Daoy (cell line): ENCODE measurements around the gene SCMH1. TPM values are rescaled to one million over a fixed set of nuclear protein-coding genes. Genes with fewer than 3 reads are reported as not detected.

Experiments
- DNase-seq: peaks from one replicate; pipeline ENCODE4 v3.0.0-alpha.2; 2015; ENCODE audit warnings: low read depth
- total RNA-seq: library from RNA; depleted of rRNA; stranded (reverse); fragments of >200 nt; shearing (Covaris generic); gene quantifications from 2 replicates; pipeline ENCODE4 v1.2.3, GENCODE V29; 2014; rRNA removed

Gene SCMH1
- 4.7 and 8.0 TPM in 2 replicates for total RNA-seq

- peak; percentile 65 for DNase-seq
These were observed at the start of gene SCMH1 for GRCh38 chr1:41241749-41242341. SCMH1 (minus strand) TSS chr1:41242306; CDS start chr1:41186133, 56,173 bp downstream.

- DNase-seq: no peak
These were observed 49.1 kb upstream of the SCMH1 start for GRCh38 chr1:41291195-41291594.

GRCh38 chr1:41289196-41289595 is 47.1 kb upstream of the SCMH1 start:
- DNase-seq: no peak

- peak; percentile 22 for DNase-seq
These were observed 44.9 kb upstream of the SCMH1 start for GRCh38 chr1:41286992-41287391.

- DNase-seq: no peak
These were observed 44.4 kb upstream of the SCMH1 start for GRCh38 chr1:41286486-41286885.

GRCh38 chr1:41285818-41286217 is 43.7 kb upstream of the SCMH1 start:
- no peak for DNase-seq

GRCh38 chr1:41284121-41284520 is 42.0 kb upstream of the SCMH1 start:
- DNase-seq: no peak

- DNase-seq: peak; percentile 48
These were observed 40.7 kb upstream of the SCMH1 start for GRCh38 chr1:41282679-41283317.

- DNase-seq: no peak
These were observed 39.2 kb upstream of the SCMH1 start for GRCh38 chr1:41281334-41281733.

GRCh38 chr1:41280202-41281032 is 38.3 kb upstream of the SCMH1 start:
- DNase-seq: no peak

- DNase-seq: no peak
These were observed 36.0 kb upstream of the SCMH1 start for GRCh38 chr1:41278076-41278475.

- no peak for DNase-seq
These were observed 35.4 kb upstream of the SCMH1 start for GRCh38 chr1:41277371-41277975.

GRCh38 chr1:41275831-41276230 is 33.7 kb upstream of the SCMH1 start:
- DNase-seq: no peak

- no peak for DNase-seq
These were observed 32.8 kb upstream of the SCMH1 start for GRCh38 chr1:41274752-41275545.

- no peak for DNase-seq
These were observed 30.5 kb upstream of the SCMH1 start for GRCh38 chr1:41272601-41273000.

GRCh38 chr1:41268154-41268770 is 26.2 kb upstream of the SCMH1 start:
- DNase-seq: peak; percentile 82

GRCh38 chr1:41261926-41262618 is 20.0 kb upstream of the SCMH1 start:
- no peak for DNase-seq

GRCh38 chr1:41260768-41261167 is 18.7 kb upstream of the SCMH1 start:
- no peak for DNase-seq

- no peak for DNase-seq
These were observed 17.1 kb upstream of the SCMH1 start for GRCh38 chr1:41259221-41259620.

GRCh38 chr1:41255978-41256377 is 13.9 kb upstream of the SCMH1 start:
- DNase-seq: no peak
